HG03175 (cell line): Measurements from ENCODE around the gene SAXO1.
"Not testable (repeated sequence)": the region's sequence is repeated elsewhere in the genome, so short reads cannot be mapped to it uniquely, and the experiment has no call there.

Source experiments
- ATAC-seq: cut with Tn5 transposase; IDR thresholded peaks from one replicate; pipeline ENCODE4 v1.9.1; 2021; ENCODE audit warnings: mild to moderate bottlenecking, moderate library complexity; ENCODE audit not compliant: unreplicated experiment

Gene SAXO1

GRCh38 chr9:18971909-18972308 is 61.1 kb downstream of the SAXO1 start:
- no peak for ATAC-seq

DNA sequence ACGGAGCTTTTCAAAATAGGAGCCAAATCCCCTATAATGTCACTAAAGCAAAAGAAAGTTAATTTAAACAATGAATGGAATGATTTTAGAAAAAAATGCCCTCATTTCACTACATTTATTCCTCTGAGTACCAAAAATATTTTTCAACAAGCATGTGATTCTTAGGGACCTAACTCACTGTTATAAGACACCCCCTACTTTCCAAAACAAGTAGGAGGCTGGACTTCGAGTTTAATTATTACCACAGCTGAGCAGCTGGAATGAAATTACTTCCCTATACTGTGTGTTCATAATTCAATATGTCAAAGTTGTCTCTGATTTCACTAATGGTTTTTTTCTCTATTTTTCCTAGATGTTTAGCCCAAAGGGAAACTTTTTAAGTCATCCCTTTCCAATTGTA is 61.6 kb downstream of the SAXO1 start:
- ATAC-seq, result no peak

- ATAC-seq, result no peak
Observed at GRCh38 chr9:18970393-18970792, 62.6 kb downstream of the SAXO1 start.

- ATAC-seq, result no peak
Observed at GRCh38 chr9:18969128-18969527, 63.9 kb downstream of the SAXO1 start.

DNA sequence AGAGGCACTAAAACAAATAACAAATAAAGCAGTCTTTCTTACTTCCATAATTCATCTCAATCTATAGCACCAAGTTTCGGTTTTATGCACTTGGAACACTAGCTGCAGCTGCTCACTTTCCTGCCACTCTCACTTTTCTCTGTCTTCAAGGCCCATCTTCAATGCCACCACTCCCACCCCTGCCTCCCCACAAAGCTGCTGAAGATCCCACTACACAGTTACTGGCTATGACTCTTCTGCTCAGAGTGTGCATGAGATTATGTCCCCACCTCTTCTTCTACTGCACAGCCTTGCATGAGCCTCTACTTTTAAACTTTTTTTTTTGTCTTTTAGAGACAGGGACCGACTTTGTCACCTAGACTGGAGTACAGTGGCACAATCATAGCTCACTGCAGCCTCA is 77.4 kb downstream of the SAXO1 start:
- no peak for ATAC-seq

- ATAC-seq, result no peak
Observed at GRCh38 chr9:18951936-18952335, 81.1 kb downstream of the SAXO1 start.

DNA sequence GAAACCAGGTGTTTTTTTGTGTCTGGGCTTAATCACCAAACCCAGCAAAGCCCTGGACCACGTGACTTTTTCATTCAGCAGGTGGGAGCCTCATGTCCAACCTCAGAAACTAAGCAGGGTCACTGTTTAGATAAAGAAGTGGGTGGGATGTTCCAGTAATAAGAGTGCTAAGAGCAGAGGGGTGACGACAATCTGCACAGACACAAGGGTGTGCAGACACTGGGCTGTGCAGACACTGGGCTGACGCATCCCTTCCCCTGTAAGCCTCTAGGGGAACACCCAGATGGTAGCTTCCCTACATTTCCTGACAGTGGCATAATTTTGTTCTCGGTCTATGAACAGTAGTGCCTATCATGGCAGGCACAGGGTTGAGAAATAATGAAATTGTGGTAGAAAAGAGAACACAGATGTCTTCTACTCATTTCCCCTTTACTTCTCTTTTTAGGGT is 85.1 kb downstream of the SAXO1 start:
- no peak for ATAC-seq

GRCh38 chr9:18942801-18943200 is 90.2 kb downstream of the SAXO1 start:
- no peak for ATAC-seq

DNA sequence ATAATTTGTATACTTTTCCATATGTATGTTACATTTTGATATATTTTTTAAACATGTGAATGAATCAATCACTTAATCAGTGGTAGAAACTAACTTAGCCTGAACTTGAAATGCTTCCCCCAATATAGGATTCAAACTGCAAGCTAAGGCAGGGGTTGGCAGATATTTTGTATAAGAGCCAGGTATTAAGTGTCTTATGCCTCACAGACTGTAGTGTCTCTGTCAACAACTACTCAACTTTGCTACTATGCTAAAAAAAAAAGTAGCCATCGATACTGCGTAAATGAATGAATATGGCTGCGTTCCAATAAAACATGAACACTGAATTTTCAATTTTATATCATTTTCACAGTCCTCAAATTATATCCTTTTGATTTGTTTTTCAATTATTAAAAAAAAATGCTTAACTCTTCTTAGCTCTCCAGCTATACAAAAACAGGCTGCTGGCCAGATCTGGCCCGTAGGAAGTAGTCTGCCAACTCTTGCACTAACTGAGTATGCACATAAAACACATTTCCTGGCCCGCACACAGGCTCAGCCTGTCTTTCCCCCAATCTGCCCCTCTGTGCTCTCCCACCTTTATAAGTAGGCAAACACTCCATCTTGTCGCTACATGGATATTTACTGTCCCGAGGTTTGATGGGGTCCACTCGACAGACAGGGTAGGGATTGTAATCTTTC is 91.8 kb downstream of the SAXO1 start:
- no peak for ATAC-seq

GRCh38 chr9:18939943-18940342 is 93.1 kb downstream of the SAXO1 start:
- ATAC-seq, result no peak

DNA sequence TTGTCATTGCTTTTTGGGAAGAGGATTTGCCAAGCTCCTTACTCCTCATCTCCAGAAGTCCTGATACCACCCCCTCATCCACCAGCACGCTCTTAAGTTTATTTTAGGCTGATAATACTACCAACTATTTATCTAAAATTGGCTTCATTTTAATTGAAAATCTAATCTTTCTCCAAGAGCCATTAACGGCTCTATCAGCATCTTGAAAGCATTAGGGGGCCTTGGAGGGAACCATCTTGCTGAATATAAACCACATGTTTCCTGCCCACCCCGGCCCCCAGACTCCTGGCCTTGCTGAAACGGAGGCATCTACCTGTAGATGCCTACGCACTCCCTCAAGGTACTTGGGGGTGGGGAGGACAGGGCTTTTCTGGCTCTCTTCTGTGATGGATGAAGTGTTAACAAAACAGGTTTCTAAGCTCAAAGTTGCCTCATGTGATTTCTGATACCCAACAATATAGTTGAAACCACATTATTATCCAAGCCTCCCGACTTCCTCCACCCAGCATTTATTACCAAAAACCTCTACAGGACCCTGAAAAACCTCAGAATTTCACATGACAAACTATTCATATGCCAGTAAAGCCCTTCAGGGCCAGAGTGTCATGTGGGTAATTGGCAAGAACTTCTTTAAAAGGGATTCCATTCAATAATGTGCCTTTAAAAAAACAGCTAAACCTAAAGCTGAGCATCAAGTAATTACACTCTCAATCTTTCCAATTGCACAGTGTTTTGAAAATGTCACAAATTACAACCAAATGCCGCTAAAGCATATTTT is 96.7 kb downstream of the SAXO1 start:
- ATAC-seq, result no peak

GRCh38 chr9:18935541-18935940 is 97.5 kb downstream of the SAXO1 start:
- no peak for ATAC-seq

- not testable (repeated sequence) for ATAC-seq
Observed at GRCh38 chr9:18930611-18931010, 102.4 kb downstream of the SAXO1 start.

DNA sequence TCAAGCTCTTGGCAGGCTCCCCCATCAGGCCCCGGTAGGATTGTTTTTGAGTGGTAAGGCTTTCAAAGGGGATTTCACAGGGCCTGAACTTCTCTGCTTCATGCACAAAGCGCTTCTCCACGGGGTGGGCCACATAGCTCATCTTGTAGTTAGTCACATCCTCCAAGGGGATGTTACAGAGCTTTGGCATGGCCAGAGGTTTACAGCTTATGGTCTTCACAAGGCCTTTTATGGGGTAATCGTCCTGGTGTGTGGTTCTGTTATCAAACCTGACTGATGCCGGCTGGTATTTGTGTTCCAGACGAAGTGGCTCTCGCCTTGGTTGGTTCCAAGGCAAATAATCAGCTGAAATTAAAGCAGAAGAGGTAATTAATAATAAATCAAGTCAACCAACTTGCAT is 104.3 kb downstream of the SAXO1 start:
- ATAC-seq, result no peak

GRCh38 chr9:18926513-18926912 is 106.5 kb downstream of the SAXO1 start:
- no peak for ATAC-seq

GRCh38 chr9:18925880-18926279 is 107.1 kb downstream of the SAXO1 start:
- no peak for ATAC-seq

DNA sequence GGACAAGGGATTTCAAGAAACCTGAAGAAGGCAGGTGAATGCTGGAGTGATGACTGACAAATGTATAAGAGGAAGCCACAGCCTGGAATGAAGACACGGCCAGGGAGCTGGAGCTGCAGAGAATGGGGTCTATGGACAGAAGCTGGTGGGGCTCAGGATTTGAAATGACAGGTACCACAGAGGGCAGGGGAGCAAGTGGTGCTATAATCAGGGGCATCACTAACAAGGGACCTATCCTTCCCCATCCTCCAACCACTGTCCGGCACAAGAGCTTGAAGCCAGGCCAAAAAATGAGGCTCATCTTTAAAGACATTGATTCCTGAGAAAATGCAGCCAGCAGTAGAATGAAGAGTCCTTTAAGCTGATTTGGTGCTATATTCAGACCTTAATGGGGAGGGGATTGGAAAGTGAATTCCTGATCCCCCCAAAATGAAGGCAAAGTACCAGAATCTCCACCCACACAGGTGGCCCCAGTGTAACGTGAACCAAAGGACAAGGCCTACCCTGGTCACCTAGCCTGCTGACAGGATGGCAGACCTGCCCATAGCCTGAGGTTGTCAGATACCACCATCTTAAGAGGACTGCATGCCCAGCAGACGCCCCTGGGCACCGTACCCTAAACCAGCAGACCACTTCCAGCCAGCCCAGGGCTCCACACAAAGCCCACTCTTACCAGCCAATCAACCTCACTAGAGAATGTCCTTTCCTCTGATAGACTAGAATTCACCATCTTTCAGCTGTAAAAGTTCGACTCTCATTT is 109.2 kb downstream of the SAXO1 start:
- ATAC-seq, result no peak

DNA sequence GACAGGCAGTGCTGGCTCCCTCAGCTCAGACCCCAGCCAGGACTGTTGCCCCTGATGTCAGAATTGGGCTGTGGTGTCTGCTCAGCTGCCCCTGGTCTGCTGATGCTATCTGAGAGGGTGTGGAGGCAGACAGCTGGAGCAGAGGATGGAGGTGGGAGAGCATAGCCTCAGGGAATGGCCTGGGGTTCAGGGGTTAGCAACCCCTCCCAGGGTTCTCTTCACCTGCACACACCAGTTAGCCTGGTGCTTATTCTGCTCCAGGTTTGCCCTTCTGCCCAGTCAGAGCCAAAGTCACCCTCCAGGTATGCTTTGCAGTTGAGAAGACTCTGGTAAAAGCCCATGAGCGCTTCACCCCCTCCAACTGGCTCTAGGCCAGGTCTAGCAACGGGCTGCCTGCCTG is 109.8 kb downstream of the SAXO1 start:
- no peak for ATAC-seq

- no peak for ATAC-seq
Observed at GRCh38 chr9:18922161-18922885, 110.7 kb downstream of the SAXO1 start.

DNA sequence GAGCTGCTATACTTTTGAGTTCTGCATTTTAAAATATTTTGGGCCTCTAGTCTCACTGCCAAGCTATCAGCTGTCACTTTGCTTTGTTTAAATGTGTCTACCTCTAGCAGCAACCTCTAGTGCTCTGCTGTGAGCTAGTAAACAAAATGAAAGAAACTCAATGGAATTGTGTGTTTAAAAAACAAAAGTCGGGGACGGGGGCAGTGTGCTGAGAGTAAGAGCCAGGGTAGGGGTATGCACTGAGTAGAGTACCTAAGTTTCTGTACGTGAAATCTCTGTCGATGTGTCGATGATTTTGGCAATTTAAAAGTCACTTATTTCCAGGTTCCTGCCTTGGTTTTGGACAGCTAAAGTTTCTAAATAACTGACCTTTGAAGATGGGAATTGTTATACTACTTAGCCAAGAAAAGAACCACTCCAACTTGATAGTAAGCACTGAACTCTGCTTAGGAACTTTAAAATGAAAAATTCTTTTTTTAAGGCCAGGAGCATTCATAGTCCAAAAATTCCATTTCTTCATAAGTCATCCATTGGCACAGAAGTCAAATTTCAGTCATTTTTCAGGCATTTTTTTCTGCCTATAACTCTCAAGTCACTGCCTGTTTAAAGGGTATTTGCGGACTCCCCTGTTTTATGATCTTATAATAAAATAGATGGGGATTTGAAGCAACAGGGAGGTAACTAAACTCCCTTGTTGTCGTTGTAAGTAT is 111.5 kb downstream of the SAXO1 start:
- ATAC-seq, result no peak
